GM18502 (cell line): ENCODE measurements around the gene TTLL1.

Experiments used
- ATAC-seq: cut with Tn5 transposase; IDR thresholded peaks from one replicate; pipeline ENCODE4 v1.9.1; 2021; ENCODE audit warnings: mild to moderate bottlenecking; ENCODE audit not compliant: unreplicated experiment, poor library complexity

Gene TTLL1

GRCh38 chr22:43088984-43089717 lies at the start of gene TTLL1:
TSS of gene TTLL1 (minus strand) at chr22:43089391. CDS start at chr22:43075586, 13,805 bp downstream.
- peak; percentile 87 for ATAC-seq

- ATAC-seq: no peak
Measured at GRCh38 chr22:43136801-43137200, 47.6 kb upstream of the TTLL1 start.

- ATAC-seq: no peak
Measured at GRCh38 chr22:43136255-43136654, 47.1 kb upstream of the TTLL1 start.

GRCh38 chr22:43135565-43135964 lies 46.4 kb upstream of the TTLL1 start:
- ATAC-seq: no peak

GRCh38 chr22:43134553-43134952 lies 45.4 kb upstream of the TTLL1 start:
- ATAC-seq: no peak

- ATAC-seq: no peak
Measured at GRCh38 chr22:43133401-43133800, 44.2 kb upstream of the TTLL1 start.

GRCh38 chr22:43131773-43132501 lies 42.7 kb upstream of the TTLL1 start:
- no peak for ATAC-seq

GRCh38 chr22:43129426-43130425 lies 40.5 kb upstream of the TTLL1 start:
- no peak for ATAC-seq

GRCh38 chr22:43128928-43129424 lies 39.8 kb upstream of the TTLL1 start:
- ATAC-seq: no peak

- no peak for ATAC-seq
Measured at GRCh38 chr22:43128116-43128515, 38.9 kb upstream of the TTLL1 start.

- ATAC-seq: no peak
Measured at GRCh38 chr22:43127166-43127908, 38.1 kb upstream of the TTLL1 start.

GRCh38 chr22:43126501-43127165 lies 37.4 kb upstream of the TTLL1 start:
- no peak for ATAC-seq

GRCh38 chr22:43118953-43119458 lies 29.8 kb upstream of the TTLL1 start:
- no peak for ATAC-seq

- no peak for ATAC-seq
Measured at GRCh38 chr22:43118024-43118849, 29.0 kb upstream of the TTLL1 start.

GRCh38 chr22:43116932-43117331 lies 27.7 kb upstream of the TTLL1 start:
- no peak for ATAC-seq

GRCh38 chr22:43114958-43115357 lies 25.8 kb upstream of the TTLL1 start:
- no peak for ATAC-seq

GRCh38 chr22:43113526-43114251 lies 24.5 kb upstream of the TTLL1 start:
- ATAC-seq: no peak
